GM12878 (cell line): ENCODE data around the gene RABL2B. TPM values are rescaled to one million over a fixed set of nuclear protein-coding genes. Genes with fewer than 3 reads are reported as not detected.

Experiments used
- ATAC-seq: fragments of 200-7000 bp; cut with Tn5 transposase; 3 replicates; pipeline ENCODE4 v1.9.1; 2020; ENCODE audit warnings: mild to moderate bottlenecking, moderate library complexity
- BruUV-seq: library from RNA; stranded (reverse); fragments of 400-500 nt; replicated peaks from 2 replicates; lab custom pipeline; 2021; lab: Mats Ljungman, UMichigan
- CTCF ChIA-PET: fragments of 300-600 bp; sonication (Branson Sonifier 250); formaldehyde crosslinking; extraction: SDS; loops from one replicate; lab custom pipeline; 2021; ENCODE audit warnings: inconsistent platforms; lab: Yijun Ruan, JAX
- POLR2A ChIA-PET: fragments of 350-600 bp; formaldehyde crosslinking; extraction: SDS; loops from one replicate; lab custom pipeline; 2021; ENCODE audit warnings: inconsistent platforms; lab: Charles Lee
- RAD21 ChIA-PET: fragments of 300-600 bp; sonication (Branson Sonifier 250); formaldehyde crosslinking; loops from one replicate; lab custom pipeline; 2023; ENCODE audit warnings: antibody characterized with exemption; ENCODE audit not compliant: unreplicated experiment; lab: Charles Lee
- SMC1A ChIA-PET: fragments of 300-600 bp; sonication (Branson Sonifier 250); formaldehyde crosslinking; loops from one replicate; lab custom pipeline; 2023; ENCODE audit not compliant: unreplicated experiment, uncharacterized antibody; lab: Charles Lee
- DNase-seq: peaks from one replicate; pipeline ENCODE4 v3.0.0-alpha.2; 2011; ENCODE audit warnings: low read depth, low spot score
- FAIRE-seq: peaks from 3 replicates; lab custom pipeline; 2011; peaks lifted over from hg19 to GRCh38; lab: Jason Lieb, UNC
- H2AFZ ChIP-seq: 2 replicates; pipeline ENCODE4 v1.6.0; 2011; ENCODE audit warnings: low read depth, low read length, control low read depth; ENCODE audit not compliant: control insufficient read depth
- H3K27ac ChIP-seq: 2 replicates; pipeline ENCODE4 v1.5.1; 2011; ENCODE audit warnings: control low read depth; ENCODE audit not compliant: control insufficient read depth, insufficient read depth
- H3K27me3 ChIP-seq, 2 experiments: replicated peaks in 1 of 2; 2 replicates each; pipeline versions ENCODE4 v1.6.0 to v1.6.1; 2011; ENCODE audit warnings: low read length in 1 of 2; ENCODE audit not compliant: control insufficient read depth in 2 of 2, insufficient read depth in 2 of 2
- H3K36me3 ChIP-seq, 2 experiments: 2 replicates each; pipeline ENCODE4 v1.5.1; 2011; ENCODE audit warnings: low read length in 1 of 2; ENCODE audit not compliant: control insufficient read depth in 2 of 2, insufficient read depth in 2 of 2
- H3K4me1 ChIP-seq: 2 replicates; pipeline ENCODE4 v1.6.1; 2011; ENCODE audit warnings: mild to moderate bottlenecking, low read length, moderate library complexity, mixed read lengths; ENCODE audit not compliant: control insufficient read depth, insufficient read depth
- H3K4me2 ChIP-seq: 2 replicates; pipeline ENCODE4 v1.6.0; 2011; ENCODE audit warnings: control low read depth; ENCODE audit not compliant: control insufficient read depth, insufficient read depth
- H3K4me3 ChIP-seq: fragments of 200-600 bp; sonication (generic); 2 replicates; pipeline ENCODE4 v1.5.1; 2016
- H3K79me2 ChIP-seq: 2 replicates; pipeline ENCODE4 v1.6.0; 2011; ENCODE audit warnings: low read length; ENCODE audit not compliant: control insufficient read depth, insufficient read depth
- H3K9ac ChIP-seq: 2 replicates; pipeline ENCODE4 v1.8.0; 2011; ENCODE audit warnings: low read length, control low read depth, mixed read lengths; ENCODE audit not compliant: control insufficient read depth, insufficient read depth
- H3K9me3 ChIP-seq: replicated peaks from 3 replicates; pipeline ENCODE4 v1.5.1; 2011; ENCODE audit warnings: mild to moderate bottlenecking, low read length; ENCODE audit not compliant: control insufficient read depth, insufficient read depth
- H4K20me1 ChIP-seq: 2 replicates; pipeline ENCODE4 v1.6.0; 2011; ENCODE audit not compliant: control insufficient read depth, insufficient read depth
- CEBPZ ChIP-seq: fragments of 150-350 bp; IDR thresholded peaks from 2 replicates; pipeline ENCODE4 v1.6.1; 2016; ENCODE audit warnings: low read depth, low read length
- PBX3 ChIP-seq: IDR thresholded peaks from 2 replicates; pipeline ENCODE4 v1.6.1; 2011; ENCODE audit warnings: mild to moderate bottlenecking, low read depth, low read length, moderate library complexity; ENCODE audit not compliant: insufficient replicate concordance
- STAT1 ChIP-seq: fragments of 450-650 bp; conservative IDR thresholded peaks from 2 replicates; pipeline ENCODE4 v1.6.1; 2014; ENCODE audit warnings: antibody characterized with exemption, mild to moderate bottlenecking
- WGBS: methylation state at CpG from one replicate; pipeline ENCODE4 v1.1.6; 2016; ENCODE audit warnings: low lambda C conversion rate; ENCODE audit not compliant: insufficient replicate concordance, insufficient coverage; ENCODE audit errors: missing lambda C conversion rate; 5-methylcytosine and 5-hydroxymethylcytosine counted together
- in situ Hi-C: fragments of 300-500 bp; cut with MboI; formaldehyde crosslinking; loops from 9 replicates; pipeline ENCODE4 v1.14.3; 2018; ENCODE audit warnings: mixed read lengths
- intact Hi-C: fragments of 100-400 bp; cut with micrococcal nuclease; formaldehyde crosslinking; loops from one replicate; pipeline ENCODE4 v1.14.2; 2022; ENCODE audit not compliant: unreplicated experiment
- polyA plus RNA-seq, 11 experiments: library from polyadenylated mRNA; depleted of rRNA in 4 of 11; unstranded in 6 of 11; stranded (reverse) in 5 of 11; fragments of >200 nt; fragmentation: Nextera tagmentation in 4 of 11; fragmentation: Illumina TruSeq in 1 of 11; extraction: Ambion mirVana in 4 of 11; extraction: Trizol in 1 of 11; gene quantifications; 1 replicate in 1 of 11; 2 replicates in 10 of 11; pipeline versions ENCODE4 v1.2.1 to v1.2.3, GENCODE V29; 2011 to 2016; ENCODE audit warnings: inconsistent platforms in 2 of 11, missing spikeins in 2 of 11, low read depth in 1 of 11
- total RNA-seq, 4 experiments: library from RNA; depleted of rRNA in 3 of 4; stranded (reverse); fragments of >200 nt in 3 of 4; fragmentation: Illumina TruSeq in 1 of 4; extraction: Trizol in 1 of 4; gene quantifications; 2 replicates each; pipeline versions ENCODE4 v1.2.1 to v1.2.3, GENCODE V29; 2013 to 2021

Gene RABL2B
- total and polyA plus RNA-seq, 10 of the 15 experiments (the other 5 are each of a cell fraction or from before 2014, with no cell fraction given): 3.1 to 27.4 (median 14.4) TPM

- Histone ChIP-seq H4K20me1 (no peaks in the 10 kb centered on the region), H3K79me2 (no peaks in the 10 kb centered on the region), H3K27me3 (no peaks in the 10 kb centered on the region; a peak in 3 of 4 replicates), H3K9me3 (no peaks in the 10 kb centered on the region), H2AFZ (no peak overlapping the region), H3K36me3 (no peaks in the 10 kb centered on the region), H3K4me2 (no peak overlapping the region), H3K27ac (no peak overlapping the region), H3K4me1 (no peaks in the 10 kb centered on the region), H3K4me3 (no peak overlapping the region), H3K9ac (no peak overlapping the region)
- 45% methylated on average over 22 of the region's 22 CpGs for WGBS
- RAD21 ChIA-PET: no interaction called here
- intact Hi-C loops (no loop called here), in situ Hi-C loops (no loop called here)
- BruUV-seq: no TSS peak
- no peak for ATAC-seq
- no peak for DNase-seq
- SMC1A ChIA-PET: no interaction called here
- CTCF ChIA-PET: interaction anchor here (1.1 kb wide), 1 partner anchor 24 kb away, joined by 3 read pairs; no protein-coding TSS in a partner anchor
- no peak for FAIRE-seq
- POLR2A ChIA-PET: interaction anchor here (0.5 kb wide), 1 partner anchor 352 kb away, joined by 3 read pairs; no protein-coding TSS in a partner anchor
- TF ChIP-seq PBX3 (no peak), STAT1 (no peak), CEBPZ (no peak)
Measured at GRCh38 chr22:50733521-50734342, 49.7 kb downstream of the RABL2B start.
